Lower lobe of right lung (tissue), 2 donors: Measurements from ENCODE around the gene SERP2. TPM values are rescaled to one million over a fixed set of nuclear protein-coding genes. Genes with fewer than 3 reads are reported as not detected.

ENCODE experiments used
- ATAC-seq, 2 donors: fragments of 200-7000 bp; cut with Tn5 transposase; one replicate each; pipeline ENCODE4 v1.9.1; 2020 to 2022; ENCODE audit warnings: mild to moderate bottlenecking in 2 of 2, moderate library complexity in 2 of 2
- DNase-seq: peaks from one replicate; pipeline ENCODE4 v3.0.0-alpha.2; 2020
- H3K27ac ChIP-seq: fragments of 200-600 bp; one replicate; pipeline ENCODE4 v1.8.0; 2022
- H3K27me3 ChIP-seq: fragments of 200-600 bp; one replicate; pipeline ENCODE4 v1.8.0; 2022; ENCODE audit warnings: low read depth
- H3K36me3 ChIP-seq: fragments of 200-600 bp; one replicate; pipeline ENCODE4 v1.8.0; 2022; ENCODE audit warnings: mild to moderate bottlenecking
- H3K4me1 ChIP-seq: fragments of 200-600 bp; one replicate; pipeline ENCODE4 v1.8.0; 2022
- H3K4me3 ChIP-seq: fragments of 200-600 bp; one replicate; pipeline ENCODE4 v1.8.0; 2022; ENCODE audit warnings: mild to moderate bottlenecking
- H3K9me3 ChIP-seq: fragments of 200-600 bp; one replicate; pipeline ENCODE4 v1.8.0; 2022
- CTCF ChIP-seq: fragments of 200-600 bp; IDR thresholded peaks from one replicate; pipeline ENCODE4 v1.8.0; 2022; ENCODE audit warnings: antibody characterized with exemption, mild to moderate bottlenecking
- intact Hi-C: fragments of 100-400 bp; cut with DNase I; formaldehyde crosslinking; loops from one replicate; pipeline ENCODE4 v1.11.0; 2022
- total RNA-seq: library from RNA; stranded (reverse); fragmentation: NEBNext Ultra II Directional; extraction: Animal tissue kit (Norgen Biotek cat#: 25700); gene quantifications from one replicate; pipeline ENCODE4 v1.2.1, GENCODE V29; 2021
- donor health status: DM: no; HTN: yes; CAD: no; lungs with severe emphysema.

SERP2 gene
- total RNA-seq, 1 donor from 2014 or later = 3.7 TPM

- no peaks in the 10 kb centered on the region for H3K9me3 ChIP-seq
- ATAC-seq = no peak
- no peak for DNase-seq
- no peak overlapping the region for H3K4me3 ChIP-seq
- H3K27ac ChIP-seq = no peak overlapping the region
- no peaks in the 10 kb centered on the region for H3K36me3 ChIP-seq
- H3K27me3 ChIP-seq = no peaks in the 10 kb centered on the region
- no peaks in the 10 kb centered on the region for H3K4me1 ChIP-seq
- intact Hi-C loops = no loop called here
- TF ChIP-seq CTCF = no peak
Observed at GRCh38 chr13:44414716-44415115, 41.1 kb downstream of the SERP2 start.

- Histone ChIP-seq H3K9me3 (no peaks in the 10 kb centered on the region), H3K36me3 (no peaks in the 10 kb centered on the region), H3K27me3 (no peaks in the 10 kb centered on the region), H3K27ac (no peak overlapping the region), H3K4me3 (no peak overlapping the region), H3K4me1 (no peaks in the 10 kb centered on the region)
- intact Hi-C loops = no loop called here
- ATAC-seq (no peak), DNase-seq (no peak)
- TF ChIP-seq CTCF = no peak
Observed at GRCh38 chr13:44415815-44416214, 42.2 kb downstream of the SERP2 start.

GRCh38 chr13:44416301-44416700, 42.7 kb downstream of the SERP2 start:
- no peak overlapping the region for H3K4me3 ChIP-seq
- no peak overlapping the region for H3K27ac ChIP-seq
- H3K27me3 ChIP-seq = no peaks in the 10 kb centered on the region
- DNase-seq (no peak), ATAC-seq (peak; percentile 32 to 34)
- no peaks in the 10 kb centered on the region for H3K4me1 ChIP-seq
- intact Hi-C loops = no loop called here
- no peaks in the 10 kb centered on the region for H3K9me3 ChIP-seq
- TF ChIP-seq CTCF = no peak
- no peaks in the 10 kb centered on the region for H3K36me3 ChIP-seq

GRCh38 chr13:44416744-44417143, 43.1 kb downstream of the SERP2 start:
- Histone ChIP-seq H3K27me3 (no peaks in the 10 kb centered on the region), H3K4me1 (no peaks in the 10 kb centered on the region), H3K4me3 (no peak overlapping the region), H3K27ac (no peak overlapping the region), H3K36me3 (no peaks in the 10 kb centered on the region), H3K9me3 (no peaks in the 10 kb centered on the region)
- ATAC-seq (no peak), DNase-seq (no peak)
- no peak for TF ChIP-seq CTCF
- intact Hi-C loops = no loop called here

- TF ChIP-seq CTCF = no peak
- no peaks in the 10 kb centered on the region for H3K36me3 ChIP-seq
Observed at GRCh38 chr13:44417446-44417845, 43.8 kb downstream of the SERP2 start.

GRCh38 chr13:44417876-44418275, 44.3 kb downstream of the SERP2 start:
- H3K4me3 ChIP-seq = no peak overlapping the region
- DNase-seq (no peak), ATAC-seq (no peak)
- no peaks in the 10 kb centered on the region for H3K4me1 ChIP-seq
- no peaks in the 10 kb centered on the region for H3K27me3 ChIP-seq
- intact Hi-C loops = no loop called here
- no peaks in the 10 kb centered on the region for H3K9me3 ChIP-seq
- no peak for TF ChIP-seq CTCF
- no peak overlapping the region for H3K27ac ChIP-seq
- no peaks in the 10 kb centered on the region for H3K36me3 ChIP-seq

More at GRCh38 chr13:44417446-44417845, 43.8 kb downstream of the SERP2 start:
- intact Hi-C loops = no loop called here
- no peak overlapping the region for H3K4me3 ChIP-seq
- DNase-seq (no peak), ATAC-seq (no peak)
- no peaks in the 10 kb centered on the region for H3K9me3 ChIP-seq
- no peak overlapping the region for H3K27ac ChIP-seq
- no peaks in the 10 kb centered on the region for H3K27me3 ChIP-seq
- H3K4me1 ChIP-seq = no peaks in the 10 kb centered on the region
